ENCODE data around the gene SPO11.
"Not testable (repeated sequence)": the region's sequence is repeated elsewhere in the genome, so short reads cannot be mapped to it uniquely, and the experiment has no call there.

The SPO11 gene

DNA sequence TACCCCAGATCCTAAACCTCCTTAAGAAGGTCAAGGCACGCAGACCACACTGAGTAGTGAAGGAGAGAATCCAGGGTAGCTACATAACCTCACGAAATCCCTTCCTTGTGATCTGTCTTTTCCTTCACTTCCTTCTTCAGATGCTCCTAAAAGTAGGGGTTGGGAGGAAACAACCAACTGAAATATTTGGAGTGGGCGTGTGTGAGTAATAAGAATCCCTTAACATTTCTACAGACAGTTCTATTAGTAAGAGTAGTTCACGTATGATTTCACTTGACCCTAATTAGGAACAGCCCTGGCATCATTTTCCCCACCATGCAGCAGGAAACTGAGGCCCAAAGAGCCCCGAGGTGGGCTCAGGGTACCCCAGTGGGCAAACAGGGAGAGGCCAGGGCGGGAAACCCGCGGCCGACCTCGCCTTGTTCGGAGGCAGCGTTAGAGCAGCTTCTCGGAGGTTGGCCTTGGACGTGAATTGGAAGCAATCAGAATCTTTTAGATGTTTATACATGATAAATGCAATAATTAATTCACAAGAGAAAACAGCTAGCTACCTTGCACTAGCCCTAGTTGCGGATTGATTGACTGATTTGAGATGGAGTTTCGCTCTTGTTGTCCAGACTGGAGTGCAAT lies 20.6 kb downstream of the SPO11 start:
- DNase-seq (ENCODE audit: low read depth): no peak
- TF ChIP-seq, protein P1, sequence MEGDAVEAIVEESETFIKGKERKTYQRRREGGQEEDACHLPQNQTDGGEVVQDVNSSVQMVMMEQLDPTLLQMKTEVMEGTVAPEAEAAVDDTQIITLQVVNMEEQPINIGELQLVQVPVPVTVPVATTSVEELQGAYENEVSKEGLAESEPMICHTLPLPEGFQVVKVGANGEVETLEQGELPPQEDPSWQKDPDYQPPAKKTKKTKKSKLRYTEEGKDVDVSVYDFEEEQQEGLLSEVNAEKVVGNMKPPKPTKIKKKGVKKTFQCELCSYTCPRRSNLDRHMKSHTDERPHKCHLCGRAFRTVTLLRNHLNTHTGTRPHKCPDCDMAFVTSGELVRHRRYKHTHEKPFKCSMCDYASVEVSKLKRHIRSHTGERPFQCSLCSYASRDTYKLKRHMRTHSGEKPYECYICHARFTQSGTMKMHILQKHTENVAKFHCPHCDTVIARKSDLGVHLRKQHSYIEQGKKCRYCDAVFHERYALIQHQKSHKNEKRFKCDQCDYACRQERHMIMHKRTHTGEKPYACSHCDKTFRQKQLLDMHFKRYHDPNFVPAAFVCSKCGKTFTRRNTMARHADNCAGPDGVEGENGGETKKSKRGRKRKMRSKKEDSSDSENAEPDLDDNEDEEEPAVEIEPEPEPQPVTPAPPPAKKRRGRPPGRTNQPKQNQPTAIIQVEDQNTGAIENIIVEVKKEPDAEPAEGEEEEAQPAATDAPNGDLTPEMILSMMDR (IDR thresholded peaks at IDR 0.05; ENCODE audit: insufficient read depth, low read depth, low read length, missing control alignments): no peak
- no peak overlapping the region for H3K4me3 ChIP-seq (ENCODE audit: low read depth, low read length)

DNA sequence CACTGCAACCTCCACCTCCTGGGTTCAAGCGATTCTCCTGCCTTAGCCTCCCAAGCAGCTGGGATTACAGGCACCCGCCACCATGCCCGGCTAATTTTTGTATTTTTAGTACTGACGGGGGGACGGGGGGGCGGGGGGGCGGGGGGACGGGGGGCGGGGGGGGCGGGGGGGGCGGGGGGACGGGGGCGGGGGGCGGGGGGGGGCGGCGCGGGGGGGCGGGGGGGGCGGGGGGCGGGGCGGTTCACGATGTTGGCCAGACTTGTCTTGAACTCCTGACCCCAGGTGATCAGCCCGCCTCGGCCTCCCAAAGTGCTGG lies 21.1 kb downstream of the SPO11 start:
- DNase-seq (ENCODE audit: low read depth): not testable (repeated sequence)
- peak overlapping the region; percentile 97 for H3K4me3 ChIP-seq (ENCODE audit: low read depth, low read length)

DNA sequence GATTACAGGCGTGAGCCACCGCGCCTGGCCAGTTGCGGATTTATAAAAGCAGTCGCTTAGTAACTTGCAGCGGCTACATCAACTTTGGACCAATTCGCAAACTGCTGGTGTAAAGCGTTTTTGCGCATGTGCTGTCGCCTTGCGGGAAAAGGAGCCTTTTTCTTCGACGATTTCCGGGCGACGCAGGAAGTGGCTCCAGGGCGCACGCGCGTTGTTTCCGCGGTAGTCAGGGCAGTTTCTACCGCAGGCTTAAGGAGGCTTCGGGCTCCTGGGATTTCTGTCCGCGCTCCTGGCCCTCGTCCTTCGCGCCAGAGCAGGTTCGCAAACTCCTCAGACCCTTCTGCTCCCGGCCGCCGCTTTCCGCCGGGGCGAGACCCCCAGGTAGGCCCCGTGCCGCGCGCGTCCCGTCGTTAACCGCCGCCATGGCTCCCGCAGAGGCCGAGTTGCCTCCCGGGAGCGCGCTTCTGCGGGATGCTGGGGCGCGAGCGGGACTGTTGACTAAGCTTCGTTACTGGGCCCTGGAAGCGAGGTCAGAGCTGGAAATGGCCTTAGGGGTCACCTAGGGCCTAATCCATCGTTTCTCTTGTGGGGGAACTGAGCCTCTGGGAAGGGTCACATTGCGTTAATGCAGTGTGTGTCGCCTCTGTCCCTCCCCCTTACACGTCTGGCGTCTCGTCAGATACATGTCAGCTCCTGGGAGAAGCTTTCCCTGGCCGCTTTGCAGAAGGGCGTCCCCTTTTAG lies 21.6 kb downstream of the SPO11 start, which contains the start of gene RAE1:
Gene RAE1 (plus strand): TSS at position 214 of the 742 bp plus-strand sequence. CDS start 2,784 bp downstream, outside the sequence.
- peak within 1 kb of the TSS; percentile 97 for H3K4me3 ChIP-seq (ENCODE audit: low read depth, low read length)
- TF ChIP-seq, protein P1 (IDR thresholded peaks at IDR 0.05; ENCODE audit: insufficient read depth, low read depth, low read length, missing control alignments): no peak
- DNase-seq (ENCODE audit: low read depth): peak; percentile 94

DNA sequence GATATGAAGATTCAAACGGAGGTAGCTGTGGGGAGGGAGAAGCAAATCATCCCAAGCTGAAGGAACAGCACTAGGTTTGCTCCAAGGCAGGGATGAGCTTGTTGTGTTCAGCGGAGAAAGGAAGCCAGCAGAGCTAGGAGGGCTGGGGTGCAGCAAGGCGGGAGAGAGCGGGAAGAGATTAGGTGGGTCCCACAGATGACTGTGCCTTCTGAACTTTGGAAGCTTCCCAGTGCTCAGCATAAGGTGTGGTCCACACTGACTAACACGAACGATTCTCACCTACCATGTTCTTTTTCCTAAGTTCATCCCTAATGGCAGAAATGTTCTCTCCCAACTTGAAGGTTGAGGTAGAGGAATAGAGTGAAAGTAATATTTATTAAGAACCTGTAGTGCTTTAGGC lies 22.7 kb downstream of the SPO11 start:
- H3K4me3 ChIP-seq (ENCODE audit: low read depth, low read length): peak overlapping the region; percentile 97
- DNase-seq (ENCODE audit: low read depth): no peak
- TF ChIP-seq, protein P1 (IDR thresholded peaks at IDR 0.05; ENCODE audit: insufficient read depth, low read depth, low read length, missing control alignments): no peak

DNA sequence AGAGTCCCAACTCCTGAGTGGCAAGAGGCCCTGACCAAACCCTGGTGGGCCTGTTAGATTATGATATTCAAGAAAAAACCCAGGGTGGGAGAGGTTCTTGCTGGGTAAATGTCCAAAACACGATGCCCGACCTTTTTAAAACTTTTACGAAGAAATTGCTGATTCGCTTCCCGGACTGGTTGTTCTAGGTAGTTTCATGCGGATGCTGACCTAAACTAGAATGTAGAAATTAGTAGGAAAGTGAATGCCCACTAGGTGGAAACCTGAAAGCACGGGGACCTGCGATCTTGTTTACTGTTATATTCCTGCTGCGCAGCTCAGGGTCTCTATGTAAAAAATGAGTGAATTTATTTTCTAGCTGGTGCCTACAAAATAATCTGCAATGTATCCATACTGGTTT lies 23.7 kb downstream of the SPO11 start:
- TF ChIP-seq, protein P1 (IDR thresholded peaks at IDR 0.05; ENCODE audit: insufficient read depth, low read depth, low read length, missing control alignments): no peak
- H3K4me3 ChIP-seq (ENCODE audit: low read depth, low read length): no peak overlapping the region
- DNase-seq (ENCODE audit: low read depth): no peak

DNA sequence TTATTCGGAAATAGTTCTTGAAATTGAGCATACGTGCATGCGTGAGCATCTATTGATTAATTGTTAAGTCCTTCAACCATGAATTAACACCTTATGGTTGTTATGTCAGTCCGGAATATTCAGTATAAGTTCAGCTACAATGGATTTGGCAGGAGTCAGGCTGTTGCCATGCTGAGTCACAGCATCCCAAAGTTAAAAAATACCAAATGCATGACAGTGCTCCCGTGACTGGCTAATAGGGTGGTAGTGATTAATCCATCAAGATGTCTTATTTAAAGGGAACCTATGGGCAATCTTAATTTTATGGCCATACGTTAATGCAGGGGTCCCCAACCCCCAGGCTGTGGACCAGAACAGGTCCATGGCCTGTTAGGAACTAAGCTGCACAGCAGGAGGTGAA lies 31.9 kb downstream of the SPO11 start:
- no peak for DNase-seq (ENCODE audit: low read depth)

DNA sequence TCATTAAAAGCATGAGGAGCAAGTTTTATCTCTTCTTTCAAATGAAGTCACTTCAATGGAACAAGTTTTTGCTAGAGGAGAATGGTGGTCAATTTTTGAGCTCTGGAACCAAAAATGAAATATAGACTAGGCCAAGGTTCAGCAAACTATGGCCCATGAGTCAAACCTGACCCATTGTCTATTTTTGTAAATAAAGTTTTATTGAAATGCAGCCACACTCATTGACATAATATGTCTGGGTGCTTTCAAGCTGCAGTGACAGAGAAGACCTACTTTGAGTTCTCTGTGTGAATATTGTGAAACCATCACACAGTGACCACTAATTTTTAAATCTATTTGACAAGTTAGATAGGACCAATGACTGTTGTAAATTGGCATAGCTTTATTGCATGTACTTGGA lies 34.8 kb downstream of the SPO11 start:
- TF ChIP-seq, protein P1 (IDR thresholded peaks at IDR 0.05; ENCODE audit: insufficient read depth, low read depth, low read length, missing control alignments): no peak
- no peak overlapping the region for H3K4me3 ChIP-seq (ENCODE audit: low read depth, low read length)
- no peak for DNase-seq (ENCODE audit: low read depth)

More for the DNA sequence above, 31.9 kb downstream of the SPO11 start:
- H3K4me3 ChIP-seq (ENCODE audit: low read depth, low read length): no peak overlapping the region
- TF ChIP-seq, protein P1 (IDR thresholded peaks at IDR 0.05; ENCODE audit: insufficient read depth, low read depth, low read length, missing control alignments): no peak

All from GM12865 (cell line).